H1 (cell line): ENCODE measurements around the gene NCAPG. TPM values are rescaled to one million over a fixed set of nuclear protein-coding genes. Genes with fewer than 3 reads are reported as not detected.

Source experiments
- BRCA1 ChIP-seq: IDR thresholded peaks from 2 replicates; pipeline ENCODE4 v1.6.1; 2012; ENCODE audit warnings: low read depth, low read length, improper control_type of control experiment
- CEBPB ChIP-seq: IDR thresholded peaks from 2 replicates; pipeline ENCODE4 v1.6.1; 2012; ENCODE audit warnings: low read depth, low read length
- CHD1 ChIP-seq: IDR thresholded peaks from 2 replicates; pipeline ENCODE4 v1.6.1; 2012; ENCODE audit warnings: low read depth, low read length, improper control_type of control experiment
- KDM5A ChIP-seq: fragments of 200-600 bp; IDR thresholded peaks from 2 replicates; pipeline ENCODE4 v1.7.1; 2012; ENCODE audit warnings: mild to moderate bottlenecking, low read length, inconsistent platforms, mixed read lengths
- POLR2AphosphoS5 ChIP-seq: IDR thresholded peaks from 2 replicates; pipeline ENCODE4 v1.6.1; 2011; ENCODE audit warnings: low read depth, low read length
- SUZ12 ChIP-seq: fragments of 200-600 bp; sonication (generic); IDR thresholded peaks from 2 replicates; pipeline ENCODE4 v1.6.1; 2012; ENCODE audit warnings: mild to moderate bottlenecking, inconsistent platforms, low read length, moderate library complexity, mixed read lengths
- TBP ChIP-seq: IDR thresholded peaks from 2 replicates; pipeline ENCODE4 v1.6.1; 2011; ENCODE audit warnings: low read depth, low read length, improper control_type of control experiment
- polyA plus RNA-seq, 7 experiments: library from polyadenylated mRNA; depleted of rRNA in 3 of 7; stranded (reverse) in 5 of 7; unstranded in 2 of 7; fragments of >200 nt in 5 of 7; fragments of 200-250 nt in 2 of 7; gene quantifications; 1 replicate in 5 of 7; 2 replicates in 1 of 7; 4 replicates in 1 of 7; pipeline versions ENCODE4 v1.2.1 to v1.2.3, GENCODE V29; 2011 to 2013; ENCODE audit warnings: missing spikeins in 2 of 7, mixed read lengths in 2 of 7
- total RNA-seq: library from RNA; stranded (reverse); fragmentation: NEBNext Ultra II Directional; extraction: Animal tissue kit (Norgen Biotek cat#: 25700); gene quantifications from 2 replicates; pipeline ENCODE4 v1.2.1, GENCODE V29; 2021

Gene NCAPG
- total and polyA plus RNA-seq, 2 of the 8 experiments (the other 6 are each of a cell fraction or from before 2014, with no cell fraction given), result 12.9 to 52.3 TPM

GRCh38 chr4:17812125-17812524, 1.3 kb downstream of the NCAPG start (continued):
- TF ChIP-seq POLR2AphosphoS5, result no peak
- no peak for TF ChIP-seq KDM5A
- no peak for TF ChIP-seq CEBPB
- TF ChIP-seq CHD1, result no peak
- no peak for TF ChIP-seq TBP
- TF ChIP-seq SUZ12, result no peak
- TF ChIP-seq BRCA1, result no peak
